GM15510 (cell line): ENCODE data around the gene ZFAND2A.

Experiments
- POLR2A ChIP-seq: IDR thresholded peaks from 3 replicates; pipeline ENCODE4 v1.6.1; 2011; ENCODE audit warnings: borderline replicate concordance; ENCODE audit not compliant: insufficient read length; ENCODE audit errors: extremely low read depth

ZFAND2A gene

DNA sequence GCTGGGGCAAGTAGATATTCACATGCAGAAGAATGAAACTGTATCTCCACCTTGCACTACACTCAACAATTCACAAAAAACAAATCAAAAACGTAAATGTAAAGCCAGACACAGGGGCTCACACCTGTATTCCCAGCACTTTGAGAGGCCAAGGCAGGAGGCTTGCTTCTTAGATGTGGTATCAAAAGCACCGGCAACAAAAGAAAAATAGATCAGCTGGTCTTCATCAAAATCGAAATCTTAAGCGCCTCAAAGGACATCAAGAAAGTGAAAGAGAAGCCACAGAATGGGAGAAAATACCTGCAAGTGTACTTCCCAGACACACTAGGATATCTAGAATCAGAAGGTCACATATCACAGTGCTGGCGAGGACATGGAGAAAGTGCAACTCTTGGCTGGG, 40.8 kb downstream of the ZFAND2A start:
- TF ChIP-seq POLR2A = no peak

- TF ChIP-seq POLR2A = no peak
Observed at GRCh38 chr7:1117321-1117928, 42.6 kb downstream of the ZFAND2A start.

DNA sequence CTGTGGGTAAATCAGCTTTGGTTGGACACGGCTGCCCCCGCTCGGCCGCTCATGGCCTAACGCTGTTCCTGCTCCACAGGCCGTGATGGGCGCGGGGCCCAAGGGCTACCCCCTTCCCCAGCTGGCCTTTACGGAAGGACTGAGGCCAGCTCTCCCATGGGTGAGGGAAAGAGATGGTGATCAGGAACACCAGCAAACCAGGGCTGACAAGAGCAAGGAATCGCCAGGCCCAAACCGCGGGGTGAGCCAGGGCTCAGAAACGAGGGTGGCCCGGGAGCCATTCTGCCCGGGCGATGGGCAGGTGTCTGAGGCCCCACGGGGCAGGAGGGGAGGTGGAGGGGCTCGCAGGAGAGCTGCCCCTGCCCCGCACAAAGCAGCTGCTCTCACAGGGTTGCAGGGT, 45.5 kb downstream of the ZFAND2A start:
- TF ChIP-seq POLR2A = no peak

DNA sequence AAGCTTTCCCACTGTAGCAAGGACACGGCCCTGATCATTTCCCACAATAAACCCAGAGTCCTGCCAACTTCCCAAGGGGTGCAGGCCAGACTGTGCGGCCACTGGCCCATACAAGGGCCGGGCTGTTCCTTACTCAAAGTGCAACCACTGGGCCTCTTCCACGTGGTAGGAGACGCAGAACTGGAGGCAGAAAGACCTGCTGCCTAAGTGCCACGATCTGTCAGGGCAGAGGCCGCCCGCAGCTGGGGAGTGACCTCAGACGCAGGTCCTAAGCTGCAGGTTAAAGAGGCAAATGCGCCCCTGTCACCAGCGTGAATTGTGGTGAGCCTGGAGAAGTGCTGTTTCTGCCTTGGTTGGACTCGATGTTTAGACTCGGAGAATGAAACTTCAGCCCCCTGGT, 45.9 kb downstream of the ZFAND2A start:
- TF ChIP-seq POLR2A = no peak

DNA sequence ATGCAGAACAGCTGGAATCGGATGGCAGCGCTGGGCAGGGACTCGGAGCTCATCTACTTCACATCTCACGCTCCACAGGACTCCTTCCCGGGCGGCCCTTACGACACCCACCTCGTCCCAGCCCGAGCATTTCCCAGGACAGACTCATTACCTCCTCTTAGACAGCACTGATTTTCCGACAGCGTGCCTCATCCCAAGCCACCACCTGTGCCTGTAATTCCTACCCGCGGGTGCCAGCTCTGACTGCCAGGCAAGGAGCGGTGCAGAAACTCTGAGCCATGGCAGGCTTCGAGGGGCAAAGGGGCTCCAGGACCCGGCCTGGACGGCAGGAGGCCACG, 46.5 kb downstream of the ZFAND2A start:
- TF ChIP-seq POLR2A = no peak

DNA sequence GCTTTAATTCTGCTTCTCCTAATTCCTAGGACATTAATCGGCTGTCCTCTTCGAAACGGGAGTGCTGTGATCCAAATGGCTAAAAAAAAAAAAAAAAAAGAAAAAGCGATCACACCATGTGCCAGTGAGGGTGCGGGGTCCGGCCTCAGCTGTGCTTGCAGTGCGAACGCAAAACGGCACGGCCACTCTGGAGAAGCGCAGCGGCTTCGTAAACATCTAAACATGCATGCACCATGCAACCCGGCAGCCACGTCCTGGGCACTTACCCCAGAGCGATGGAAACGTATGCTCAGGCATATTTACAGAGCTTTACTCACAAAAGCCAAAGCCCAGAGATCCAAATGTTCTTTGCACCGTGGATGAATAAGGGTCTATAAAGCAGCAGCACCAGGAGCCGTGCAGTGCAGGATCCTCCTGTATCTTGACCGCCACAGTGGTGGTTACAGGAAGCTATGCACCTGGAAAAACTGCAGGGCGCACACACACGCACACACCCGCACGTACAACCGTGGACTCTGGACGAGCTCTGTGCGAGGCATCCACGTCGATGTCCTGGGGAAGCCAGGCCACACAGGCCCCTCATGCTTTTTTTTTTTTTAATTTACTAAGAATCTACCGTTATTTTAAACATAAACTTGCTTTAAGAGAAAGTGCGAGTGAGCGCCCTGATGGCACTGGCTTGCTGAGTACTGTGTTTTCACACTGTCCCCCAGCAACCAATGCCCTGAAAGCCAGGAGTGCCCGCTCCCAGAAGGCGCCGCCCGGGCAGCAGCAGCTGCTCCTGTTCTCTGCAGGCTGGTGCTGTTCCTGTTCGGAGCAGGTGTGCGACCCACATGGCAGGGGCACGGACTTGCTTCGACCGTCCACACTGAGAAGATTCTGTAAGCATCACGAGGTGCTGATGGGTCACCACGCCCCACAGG, 47.1 kb downstream of the ZFAND2A start:
- TF ChIP-seq POLR2A = no peak

DNA sequence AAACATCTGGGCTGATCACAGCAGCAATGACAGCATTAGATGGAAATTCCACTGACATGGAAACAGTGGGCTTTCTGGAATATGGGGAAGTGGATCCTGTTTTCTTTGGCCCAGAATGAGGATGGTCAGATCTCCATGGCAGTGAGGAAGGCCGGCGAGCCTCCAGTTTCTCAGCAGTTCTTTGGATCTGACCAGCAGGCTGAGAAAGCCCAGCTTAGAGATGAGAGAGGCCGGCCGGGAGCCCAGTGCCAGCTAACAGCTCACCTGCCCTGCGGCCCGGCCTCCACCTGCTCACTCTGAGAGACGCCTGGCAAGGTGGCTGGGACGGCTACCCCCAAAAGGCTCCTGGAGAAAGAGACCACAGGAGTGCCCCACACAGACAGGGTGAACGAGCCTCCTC, 47.9 kb downstream of the ZFAND2A start:
- TF ChIP-seq POLR2A = no peak

- no peak for TF ChIP-seq POLR2A
Observed at GRCh38 chr7:1111156-1111555, 48.8 kb downstream of the ZFAND2A start.

DNA sequence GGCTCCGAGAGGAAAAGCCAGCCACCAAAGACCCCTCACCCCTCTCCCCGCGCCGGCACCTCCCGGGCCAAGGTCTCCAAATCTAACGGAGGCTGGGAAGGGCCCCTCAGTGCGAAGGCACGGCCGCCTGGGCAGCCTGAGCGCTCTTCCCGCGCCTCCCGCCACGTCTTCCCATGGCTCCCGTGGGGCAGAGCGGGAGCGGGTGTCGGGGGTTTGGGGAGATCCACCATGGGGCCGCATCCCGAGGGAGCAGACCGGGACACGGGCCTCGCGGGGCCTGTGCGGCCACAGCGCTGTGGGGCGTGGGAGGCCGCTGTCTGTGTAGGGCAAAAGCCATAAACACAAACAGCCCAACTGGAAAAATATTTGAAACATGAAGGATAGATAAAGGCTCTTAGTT, 49.6 kb downstream of the ZFAND2A start:
- TF ChIP-seq POLR2A = no peak

- TF ChIP-seq POLR2A = no peak
Observed at GRCh38 chr7:1109581-1110310, 50.2 kb downstream of the ZFAND2A start.

- TF ChIP-seq POLR2A = no peak
Observed at GRCh38 chr7:1108264-1108920, 51.6 kb downstream of the ZFAND2A start.

- TF ChIP-seq POLR2A = no peak
Observed at GRCh38 chr7:1106793-1107421, 53.1 kb downstream of the ZFAND2A start.

GRCh38 chr7:1106063-1106792, 53.8 kb downstream of the ZFAND2A start:
- TF ChIP-seq POLR2A = no peak

DNA sequence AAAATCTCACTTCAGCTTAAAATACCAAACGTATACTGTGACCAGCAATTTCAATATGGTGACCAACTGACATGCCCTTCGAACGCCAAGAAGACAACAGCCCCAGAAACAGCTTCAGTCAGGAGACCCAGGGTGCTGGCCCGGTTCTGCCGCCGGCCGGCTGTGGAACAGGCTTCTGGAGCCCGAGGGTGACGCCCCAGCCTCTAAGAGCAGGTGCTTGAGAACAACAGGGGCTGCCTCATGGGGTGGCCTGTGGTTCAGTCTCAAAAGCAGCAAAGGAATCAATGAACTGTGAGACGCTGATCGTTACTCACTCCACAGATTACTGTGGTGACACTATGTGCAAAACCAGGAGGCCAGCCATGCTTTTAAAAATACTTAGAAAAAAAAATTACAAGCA, 54.8 kb downstream of the ZFAND2A start:
- TF ChIP-seq POLR2A = no peak

GRCh38 chr7:1104516-1105179, 55.3 kb downstream of the ZFAND2A start:
- TF ChIP-seq POLR2A = no peak
